ENCODE measurements around the gene BHLHE40. TPM values are rescaled to one million over a fixed set of nuclear protein-coding genes. Genes with fewer than 3 reads are reported as not detected.

The BHLHE40 gene
- total and polyA plus RNA-seq, 2 of the 13 experiments (the other 11 are each of a cell fraction or from before 2014, with no cell fraction given) = 1.8 to 51.0 TPM

- TF ChIP-seq THRA (CRISPR knock-in tag; IDR thresholded peaks at IDR 0.05; ENCODE audit: borderline replicate concordance) = peak; percentile 96
- 0 out of 2 replicates have a peak, but pooled peaks have one; percentile 2 for TF ChIP-seq ZNF224 (CRISPR knock-in tag; IDR thresholded peaks at IDR 0.05)
- TF ChIP-seq RNF2 (conservative IDR thresholded peaks at IDR 0.05; ENCODE audit: low read depth) = peak; percentile 74
- TF ChIP-seq ZNF709 (CRISPR knock-in tag; IDR thresholded peaks at IDR 0.05) = no peak; the same call in 1 of the 2 replicates
- peak; percentile 78 for TF ChIP-seq KLF9 (CRISPR knock-in tag; IDR thresholded peaks at IDR 0.05; ENCODE audit: low read depth)
- peak; percentile 82 for TF ChIP-seq MXD4 (CRISPR knock-in tag; IDR thresholded peaks at IDR 0.05)
- peak; percentile 75; the same call in 1 of the 2 replicates for TF ChIP-seq REXO4 (CRISPR knock-in tag; IDR thresholded peaks at IDR 0.05; ENCODE audit: borderline replicate concordance)
- TF ChIP-seq MAZ (IDR thresholded peaks at IDR 0.05; ENCODE audit: borderline replicate concordance, low read depth, low read length) = peak; percentile 79
- TF ChIP-seq MAZ (CRISPR knock-in tag; IDR thresholded peaks at IDR 0.05; ENCODE audit: low read depth) = peak; percentile 98
- TF ChIP-seq PCBP1 (IDR thresholded peaks at IDR 0.05; ENCODE audit: borderline replicate concordance, low read depth, low read length) = no peak
- TF ChIP-seq MYC (CRISPR knock-in tag; IDR thresholded peaks at IDR 0.05; ENCODE audit: borderline replicate concordance) = peak; percentile 96
- TF ChIP-seq RAD51 (IDR thresholded peaks at IDR 0.05; ENCODE audit: borderline replicate concordance) = no peak
- TF ChIP-seq SNAPC4 (CRISPR knock-in tag; IDR thresholded peaks at IDR 0.05) = no peak
- no peak; the same call in 1 of the 2 replicates for TF ChIP-seq ZNF773 (CRISPR knock-in tag; IDR thresholded peaks at IDR 0.05; ENCODE audit: borderline replicate concordance)
- peak; percentile 89 for TF ChIP-seq UBTF (CRISPR knock-in tag; IDR thresholded peaks at IDR 0.05)
- no peak for TF ChIP-seq SYNCRIP (IDR thresholded peaks at IDR 0.05; ENCODE audit: insufficient read depth, low read depth, low read length)
- 0 out of 2 replicates have a peak, but pooled peaks have one; percentile 30 for TF ChIP-seq ZNF24 (IDR thresholded peaks at IDR 0.05)
- TF ChIP-seq ZBTB8A (CRISPR knock-in tag; IDR thresholded peaks at IDR 0.05; ENCODE audit: borderline replicate concordance, low read depth) = no peak
- peak; percentile 86 for TF ChIP-seq ZMYM4 (CRISPR knock-in tag; IDR thresholded peaks at IDR 0.05)
- peak; percentile 77 for TF ChIP-seq FOXC1 (CRISPR knock-in tag; IDR thresholded peaks at IDR 0.05; ENCODE audit: borderline replicate concordance)
Observed at GRCh38 chr3:4978204-4978965, 852 bp upstream of the BHLHE40 start (continued).
